Measurements from ENCODE around the gene BRIP1.

The BRIP1 gene

DNA sequence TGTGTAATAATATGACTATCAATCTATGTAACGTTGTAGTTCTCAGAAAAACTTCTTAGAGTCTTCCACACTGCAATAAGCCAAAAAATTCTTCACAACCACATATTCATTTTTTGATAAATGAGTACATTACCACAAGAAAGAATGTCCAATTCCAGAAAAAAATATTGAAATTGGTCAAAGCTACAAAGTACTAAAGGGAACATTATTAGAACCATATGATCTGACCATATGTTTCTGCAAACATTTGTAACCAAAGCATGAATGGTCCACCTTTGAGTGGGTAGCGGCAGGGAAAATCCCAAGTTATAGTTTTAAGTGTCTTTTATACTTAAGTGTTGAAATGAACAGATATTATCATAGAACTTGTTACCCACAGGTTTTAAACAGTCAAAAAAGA is 200.6 kb downstream of the BRIP1 start:
- no peak for DNase-seq (ENCODE audit: low spot score)

DNA sequence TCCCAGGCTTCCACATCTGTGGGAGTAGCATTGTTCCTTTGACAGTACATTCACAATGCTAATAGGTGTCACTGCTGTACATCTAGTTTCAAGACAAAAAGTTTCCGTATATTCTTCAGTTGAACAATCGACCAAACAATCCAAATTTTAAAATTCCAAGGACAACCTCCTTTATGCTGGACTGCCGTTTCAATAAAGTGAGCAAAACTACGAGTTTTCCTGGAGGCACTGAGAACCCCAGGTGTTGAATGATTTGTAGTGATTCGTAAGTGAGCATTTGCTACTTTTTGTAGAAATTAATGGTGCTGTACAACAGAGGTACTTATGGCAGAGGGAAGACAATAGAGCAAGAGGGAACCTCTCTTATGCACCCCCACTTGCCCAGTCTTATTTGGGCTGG is 201.1 kb downstream of the BRIP1 start:
- no peak for DNase-seq (ENCODE audit: low spot score)

DNA sequence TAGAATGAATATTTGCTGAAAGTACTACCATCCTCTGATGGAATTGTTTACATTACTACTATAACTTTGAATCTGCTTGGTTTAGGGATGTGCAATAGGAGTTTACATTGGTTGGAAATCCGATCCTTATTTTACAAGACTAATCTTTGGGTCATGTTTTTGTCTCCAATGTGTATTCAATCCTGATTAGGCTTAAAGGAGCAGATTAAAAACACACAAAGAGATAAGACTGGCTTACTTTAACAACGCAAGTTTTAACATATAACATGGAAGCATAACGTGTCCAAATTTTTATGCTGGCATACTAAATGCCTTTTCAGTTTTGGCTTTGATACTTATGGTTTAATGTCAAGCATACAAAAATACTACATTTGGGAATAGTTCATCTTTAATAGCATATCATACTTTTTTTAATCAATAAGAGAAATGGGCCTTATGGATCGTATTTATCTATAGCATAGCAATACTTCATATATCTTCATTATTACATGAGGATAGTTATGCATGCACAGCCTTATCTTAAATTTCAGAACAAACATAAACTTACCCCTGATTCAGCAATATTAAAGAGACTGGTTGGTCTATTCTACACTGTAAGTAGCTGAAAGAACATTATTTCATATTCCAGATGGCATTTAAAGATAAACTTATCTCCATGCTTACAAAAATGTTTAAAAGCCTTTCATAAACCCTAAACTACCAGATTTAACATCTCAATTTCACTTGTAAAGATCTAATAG is 202.4 kb downstream of the BRIP1 start:
- DNase-seq (ENCODE audit: low spot score): no peak

DNA sequence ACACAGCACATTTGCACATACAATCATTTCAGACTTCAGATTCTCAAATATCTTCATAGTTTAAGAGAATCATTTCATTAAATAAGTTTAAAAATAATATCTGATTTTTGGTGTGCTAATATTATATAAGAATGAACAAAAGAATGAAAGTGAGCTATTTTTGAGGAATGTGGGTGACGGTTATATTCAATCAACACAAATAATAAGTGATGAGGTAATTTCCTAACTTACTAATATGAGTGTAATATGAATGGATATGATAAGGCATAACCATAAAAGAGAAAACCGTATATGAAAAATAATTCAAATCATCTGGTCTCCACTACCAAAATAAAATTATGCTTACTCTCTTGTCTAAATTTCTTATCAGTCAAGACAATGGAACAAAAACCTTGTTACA is 203.9 kb downstream of the BRIP1 start:
- DNase-seq (ENCODE audit: low spot score): no peak

DNA sequence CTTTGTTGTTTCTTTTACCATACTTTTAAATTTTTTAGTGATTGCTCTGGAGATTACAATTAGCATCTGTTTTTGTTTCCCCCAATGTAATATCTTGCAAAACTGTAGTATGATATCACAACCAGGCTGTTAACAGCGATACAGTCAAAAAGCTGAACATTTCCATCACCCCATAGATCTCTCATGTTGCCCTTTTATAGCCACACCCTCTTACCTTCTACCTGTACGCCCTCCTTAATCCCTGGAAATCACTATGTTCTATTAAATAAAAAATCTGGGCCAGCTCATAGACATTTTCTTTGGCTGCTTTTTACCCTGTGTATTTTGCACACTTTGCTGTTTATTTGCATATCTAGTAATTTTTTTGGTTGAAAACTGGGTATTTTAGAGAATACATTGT is 205.1 kb downstream of the BRIP1 start:
- DNase-seq (ENCODE audit: low spot score): no peak

DNA sequence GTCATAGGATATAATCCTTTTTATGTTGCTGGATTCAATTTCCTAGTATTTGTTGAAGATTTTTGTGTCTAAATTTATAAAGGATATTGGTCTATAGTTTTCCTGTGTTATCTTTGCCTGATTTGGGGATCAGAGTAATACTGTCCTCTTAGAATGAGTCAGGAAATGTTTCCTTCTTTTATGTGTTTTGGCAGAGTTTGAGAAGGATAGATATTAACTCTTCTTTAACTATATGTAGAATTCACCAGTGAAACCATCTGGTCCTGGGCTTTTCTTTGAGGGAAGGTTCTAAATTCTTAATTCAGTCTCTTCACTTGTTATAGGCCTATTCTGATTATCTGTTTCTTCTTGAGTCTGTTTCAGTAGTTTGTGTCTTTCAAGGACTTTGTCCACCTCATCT is 206.0 kb downstream of the BRIP1 start:
- no peak for DNase-seq (ENCODE audit: low spot score)

DNA sequence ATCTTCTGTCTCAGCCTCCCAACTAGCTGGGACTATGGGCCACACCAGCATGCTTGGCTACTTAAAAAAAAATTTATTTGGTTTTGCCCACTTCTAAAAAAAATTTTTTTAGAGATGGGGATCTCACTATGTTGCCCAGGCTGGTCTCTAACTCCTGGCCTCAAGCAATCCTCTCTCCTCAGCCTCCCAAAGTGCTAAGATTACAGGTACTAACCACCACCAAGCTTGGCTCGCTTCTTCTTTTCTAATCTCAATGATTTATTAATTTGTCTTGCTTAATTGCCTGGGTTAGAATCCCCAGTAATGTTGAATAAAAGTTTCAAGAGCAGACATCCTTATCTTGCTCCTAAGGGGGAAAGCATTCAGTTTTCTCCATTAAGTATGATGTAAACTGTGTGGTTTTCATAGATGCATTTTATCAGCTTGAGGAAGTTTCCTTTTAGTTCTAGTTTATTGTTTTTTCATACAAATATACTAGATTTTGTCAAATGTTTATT is 206.6 kb downstream of the BRIP1 start:
- DNase-seq (ENCODE audit: low spot score): no peak

DNA sequence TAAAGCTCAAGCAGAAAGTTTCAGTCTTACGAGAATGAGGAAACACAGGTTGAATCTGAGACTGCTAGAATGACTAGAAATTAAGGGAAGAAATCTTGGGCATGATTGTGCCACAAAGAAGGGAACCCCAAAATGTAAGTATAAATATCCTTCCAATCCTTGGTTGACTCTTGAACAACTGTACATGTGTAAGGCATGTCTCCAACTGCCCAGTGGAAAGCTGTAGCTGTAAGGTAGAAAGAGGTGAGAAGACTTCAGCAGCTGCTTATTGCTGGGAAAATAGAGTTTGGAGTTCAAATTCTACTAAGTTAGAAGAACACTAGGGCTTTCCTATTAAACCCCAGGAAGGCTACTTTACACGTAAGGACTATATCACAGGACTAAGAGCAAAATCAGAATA is 212.6 kb downstream of the BRIP1 start:
- no peak for DNase-seq (ENCODE audit: low spot score)

DNA sequence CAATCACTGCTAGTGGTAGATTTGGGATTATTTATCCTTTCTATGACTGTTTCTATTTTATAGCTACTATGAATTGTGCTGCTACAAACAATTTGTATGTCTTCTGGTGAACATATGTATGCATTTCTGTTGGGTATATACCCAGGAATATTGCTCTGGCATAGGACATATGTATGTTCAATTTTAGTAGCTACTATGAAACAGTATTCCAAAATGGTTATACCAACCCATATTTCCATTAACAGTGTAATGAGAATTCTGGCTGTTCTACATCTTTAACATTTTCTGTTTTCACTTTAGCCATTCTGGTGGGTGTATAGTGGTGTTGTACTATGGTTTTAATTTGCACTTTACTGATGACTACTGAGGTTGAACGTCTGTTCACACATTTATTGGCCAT is 214.7 kb downstream of the BRIP1 start:
- DNase-seq (ENCODE audit: low spot score): no peak

DNA sequence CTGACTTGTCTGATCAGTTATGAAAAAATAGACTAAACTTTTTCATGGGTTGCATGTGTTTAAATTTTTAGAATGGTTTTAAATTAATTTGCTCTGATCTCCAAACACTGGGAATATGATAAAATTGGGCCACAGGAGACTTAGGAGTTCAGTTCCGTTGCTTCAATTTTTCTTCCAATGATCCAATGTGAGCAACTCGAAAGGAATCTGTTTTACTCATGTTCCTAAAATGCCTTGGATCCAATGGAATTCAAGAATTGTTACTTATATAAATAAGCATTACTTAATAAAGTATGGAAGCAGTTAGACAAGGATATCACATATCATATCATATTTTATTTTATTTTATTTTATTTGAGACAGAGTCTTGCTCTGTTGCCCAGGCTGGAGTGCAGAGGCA is 216.3 kb downstream of the BRIP1 start:
- no peak for DNase-seq (ENCODE audit: low spot score)

DNA sequence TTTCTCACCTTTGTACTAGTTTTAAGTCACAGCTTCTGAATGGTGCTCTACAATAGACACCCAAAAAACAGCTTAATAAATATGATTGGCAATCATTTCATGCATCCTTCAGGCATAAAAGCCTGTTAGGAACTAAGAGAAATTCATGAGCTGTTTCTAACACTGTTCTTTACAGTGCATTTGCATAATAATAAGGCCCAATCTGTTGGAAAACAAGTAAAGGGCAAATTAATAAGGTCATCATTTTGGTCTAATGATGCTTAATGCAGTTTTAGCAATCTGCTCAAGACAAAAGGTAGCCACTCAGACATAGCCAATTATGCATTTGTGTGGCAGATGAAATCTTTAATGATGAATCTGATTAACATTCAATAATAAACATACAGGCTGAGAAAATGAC is 216.8 kb downstream of the BRIP1 start:
- DNase-seq (ENCODE audit: low spot score): no peak

DNA sequence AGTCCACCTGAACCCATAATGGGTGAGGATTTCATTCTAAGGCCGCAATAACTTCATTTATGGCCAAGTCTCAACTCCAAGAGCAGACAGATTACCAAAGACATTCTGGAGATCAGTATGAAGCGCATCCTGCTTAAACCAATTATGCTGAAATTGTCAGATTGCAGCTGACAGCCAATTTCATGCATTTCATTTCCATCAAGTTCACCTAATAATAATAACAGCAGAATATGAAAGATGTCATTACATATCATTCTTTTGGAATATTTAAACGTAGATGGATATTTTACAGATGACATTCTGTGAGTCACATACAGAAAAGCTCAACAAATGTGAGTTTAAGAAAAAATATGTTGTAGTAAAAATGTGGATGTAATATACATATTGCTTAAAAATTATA is 217.4 kb downstream of the BRIP1 start:
- DNase-seq (ENCODE audit: low spot score): no peak

DNA sequence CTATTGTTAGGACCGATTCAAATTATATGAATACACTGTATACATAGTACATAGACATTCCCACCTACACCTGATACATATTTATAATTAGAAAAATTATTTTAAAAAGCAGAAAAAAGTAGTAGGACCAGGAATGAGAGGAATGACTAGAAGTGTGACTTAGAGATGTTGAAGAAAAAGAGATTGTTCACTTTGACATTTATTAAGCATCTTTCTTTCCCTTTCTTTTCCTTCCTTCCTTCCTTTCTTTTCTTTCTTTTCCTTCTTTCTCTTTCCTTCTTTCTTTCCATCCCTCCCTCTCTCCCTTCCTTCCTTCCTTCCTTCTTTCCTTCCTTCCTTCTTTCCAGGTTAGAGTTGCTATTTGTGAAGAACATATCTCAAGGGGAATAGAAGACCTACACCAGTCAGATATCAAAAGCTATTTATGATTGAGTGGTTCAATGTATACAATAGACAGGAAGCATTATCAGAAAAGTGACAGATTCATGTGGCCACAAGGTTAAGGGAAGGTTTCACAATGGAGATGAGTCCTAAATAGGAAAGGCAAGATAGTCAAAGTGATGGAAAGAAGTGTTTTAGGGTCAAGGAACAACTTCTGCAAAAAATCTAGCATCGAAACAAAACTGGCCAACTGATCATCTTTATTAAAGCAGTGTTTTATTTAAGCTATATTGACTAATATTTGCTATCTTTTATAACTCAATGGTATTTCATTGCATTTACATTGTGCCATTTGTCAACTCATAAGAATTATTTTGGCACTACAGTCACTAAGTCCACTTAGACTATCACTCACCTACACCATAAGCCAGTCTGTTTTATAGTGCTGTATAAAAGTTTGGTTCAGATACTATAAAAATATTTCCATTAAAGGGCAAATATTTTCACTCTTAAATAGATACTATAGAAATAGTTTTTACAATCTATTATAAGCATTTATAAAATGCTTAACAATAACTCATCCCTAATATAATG is 218.2 kb downstream of the BRIP1 start:
- DNase-seq (ENCODE audit: low spot score): no peak

DNA sequence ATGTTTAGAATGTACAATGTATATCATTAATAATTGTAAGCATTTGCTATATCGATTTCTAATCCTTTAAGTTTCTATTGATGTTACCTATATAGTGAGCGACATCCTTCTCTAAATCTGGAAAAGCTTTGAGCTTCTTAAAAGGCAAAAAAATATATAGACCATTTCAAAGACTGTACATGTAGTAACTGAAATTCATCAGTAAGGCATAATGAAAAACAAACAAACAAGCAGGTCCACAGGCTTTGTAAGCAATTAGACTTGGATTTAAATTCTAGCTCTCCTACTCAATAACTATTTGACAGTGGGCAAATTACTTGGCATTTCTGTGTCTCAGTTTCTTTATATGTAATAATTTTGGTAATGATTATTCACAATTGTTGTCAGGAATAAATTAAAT is 220.6 kb downstream of the BRIP1 start:
- no peak for DNase-seq (ENCODE audit: low spot score)

DNA sequence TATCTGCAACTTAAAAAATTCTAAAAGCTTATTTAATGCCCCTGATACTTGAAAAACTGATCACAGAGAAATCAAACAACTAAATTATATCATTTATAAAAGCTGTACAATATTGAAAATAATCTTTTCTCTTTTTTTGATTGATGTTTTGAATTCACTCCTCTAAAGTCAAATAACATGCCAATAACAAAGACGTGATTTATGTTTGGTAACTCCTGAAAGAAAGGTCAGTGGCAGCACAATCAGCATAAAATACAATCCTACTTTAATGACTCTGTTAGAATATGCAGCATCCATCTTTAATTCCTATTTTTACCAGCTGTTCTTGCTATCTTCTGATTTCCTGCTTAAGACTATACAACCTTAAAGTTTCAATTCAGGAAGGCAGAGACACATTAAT is 221.6 kb downstream of the BRIP1 start:
- no peak for DNase-seq (ENCODE audit: low spot score)

DNA sequence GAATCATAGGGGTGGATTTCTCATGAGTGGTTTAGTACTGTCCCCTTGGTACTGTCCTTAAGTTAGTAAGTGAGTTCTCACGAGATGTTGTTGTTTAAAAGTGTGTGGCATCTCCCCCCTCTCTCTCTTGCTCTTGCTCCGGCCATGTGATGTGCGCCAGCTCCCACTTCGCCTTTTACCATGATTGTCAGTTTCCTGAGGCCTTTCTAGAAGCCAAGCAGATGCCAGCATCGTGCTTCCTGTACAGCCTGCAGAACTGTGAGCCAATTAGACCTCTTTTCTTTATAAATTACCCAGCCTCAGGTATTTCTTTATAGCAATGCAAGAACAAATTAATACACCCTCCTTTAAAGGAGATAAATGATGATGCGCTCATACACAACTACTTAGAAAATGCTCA is 222.2 kb downstream of the BRIP1 start:
- DNase-seq (ENCODE audit: low spot score): no peak

DNA sequence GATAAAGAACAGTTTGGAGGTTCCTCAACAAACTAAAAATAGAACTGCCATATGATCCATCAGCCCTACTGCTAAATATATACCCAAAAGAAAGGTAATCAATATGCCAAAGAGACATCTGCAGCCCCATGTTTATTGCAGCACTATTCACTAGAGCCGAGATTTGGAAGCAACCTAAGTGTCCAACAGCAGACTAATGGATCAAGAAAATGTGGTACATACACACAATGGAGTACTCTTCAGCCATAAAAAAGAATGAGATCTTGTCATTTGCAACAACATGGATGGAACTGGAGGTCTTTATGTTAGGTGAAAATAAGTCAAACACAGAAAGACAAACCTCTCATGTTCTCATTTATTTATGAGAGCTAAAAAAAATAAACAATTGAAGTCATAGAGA is 223.5 kb downstream of the BRIP1 start:
- DNase-seq (ENCODE audit: low spot score): no peak

DNA sequence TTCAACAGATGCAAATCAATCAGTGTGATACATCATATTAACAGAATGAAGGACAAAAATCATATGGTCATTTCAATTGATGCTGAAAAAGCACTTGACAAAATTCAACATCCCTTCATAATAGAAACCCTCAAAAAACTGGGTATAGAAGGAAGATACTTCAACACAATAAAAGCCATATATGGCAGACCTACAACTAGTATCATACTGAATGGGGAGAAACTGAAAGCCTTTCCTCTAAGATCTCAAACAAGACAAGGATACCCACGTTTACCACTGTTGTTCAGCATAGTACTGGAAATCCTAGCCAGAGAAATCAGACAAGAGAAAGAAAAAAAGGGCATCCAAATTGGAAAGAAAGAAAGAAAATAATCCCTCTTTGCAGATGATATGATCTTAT is 225.2 kb downstream of the BRIP1 start:
- no peak for DNase-seq (ENCODE audit: low spot score)

DNA sequence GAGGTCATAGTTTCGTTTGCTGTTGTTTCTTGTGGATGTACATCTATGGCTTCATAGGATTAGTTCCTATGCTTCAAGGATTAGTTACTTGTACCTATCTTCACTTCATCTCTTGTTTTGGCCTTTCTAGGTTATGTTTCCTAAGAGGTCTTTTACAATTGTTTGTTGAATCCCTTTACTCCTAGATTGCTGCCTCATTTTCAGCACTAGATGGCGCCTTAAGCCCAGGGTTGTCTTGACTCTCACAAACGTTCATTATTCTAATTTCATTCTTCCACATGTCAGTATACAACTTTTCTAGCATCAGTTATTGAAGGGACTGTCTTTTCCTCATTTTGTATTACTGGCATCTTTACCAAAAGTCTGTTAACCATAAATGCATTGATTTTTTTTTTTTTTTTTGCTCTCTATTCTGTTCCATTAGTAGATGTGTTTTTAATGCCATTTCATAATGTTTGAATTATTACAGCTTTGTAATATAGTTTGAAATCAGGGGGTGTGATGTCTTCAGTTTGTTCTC is 227.4 kb downstream of the BRIP1 start:
- peak; percentile 24 for DNase-seq (ENCODE audit: low spot score)

DNA sequence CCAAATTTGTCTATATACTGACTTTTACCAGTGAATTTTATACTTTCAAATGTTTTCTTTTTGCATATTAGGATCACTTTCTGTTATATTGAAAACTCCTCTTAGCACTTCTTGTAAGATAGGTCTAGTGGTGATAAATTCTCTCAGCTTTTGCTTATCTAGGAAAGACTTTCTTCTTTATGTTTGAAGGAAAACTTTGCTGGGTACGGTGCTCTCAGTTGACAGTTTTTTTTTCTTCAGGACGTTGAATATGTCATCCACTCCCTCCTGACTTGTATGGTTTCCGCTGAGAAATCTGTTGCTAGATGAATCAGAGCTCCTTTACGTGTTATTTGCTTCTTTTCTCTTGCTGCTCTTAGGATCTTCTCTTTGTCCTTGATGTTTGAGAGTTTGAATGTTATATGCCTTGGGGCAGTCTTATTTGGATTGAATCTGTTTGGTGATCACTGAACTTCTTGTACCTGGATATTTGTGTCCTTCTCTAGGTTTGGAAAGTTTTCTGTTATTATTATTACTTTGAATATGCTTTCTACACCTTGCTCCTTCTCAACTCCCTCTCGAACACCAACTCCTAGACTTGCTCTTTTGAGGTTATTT is 228.3 kb downstream of the BRIP1 start:
- DNase-seq (ENCODE audit: low spot score): no peak

DNA sequence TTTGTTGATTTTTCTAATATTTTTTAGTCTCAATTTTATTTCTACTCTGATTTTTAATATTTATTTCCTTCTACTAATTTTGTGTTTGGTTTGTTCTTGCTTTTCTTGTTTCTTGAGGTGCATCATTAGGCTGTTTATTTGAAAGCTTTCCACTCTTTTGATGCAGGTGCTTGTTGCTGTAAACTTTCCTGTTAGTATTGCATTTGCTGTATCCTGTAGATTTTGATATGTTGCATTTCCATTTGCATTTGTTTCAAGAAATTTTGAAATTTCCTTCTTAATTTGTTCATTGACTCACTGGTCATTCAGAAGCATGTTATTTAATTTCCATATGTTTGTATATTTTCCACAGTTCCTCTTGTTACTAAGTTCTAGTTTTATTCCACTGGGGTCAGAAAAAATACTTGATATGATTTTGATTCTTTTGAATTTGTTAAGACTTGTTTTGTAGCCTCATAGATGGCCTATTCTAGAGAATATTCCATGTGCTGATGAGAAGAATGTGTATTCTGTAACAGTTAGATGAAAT is 229.3 kb downstream of the BRIP1 start:
- no peak for DNase-seq (ENCODE audit: low spot score)

DNA sequence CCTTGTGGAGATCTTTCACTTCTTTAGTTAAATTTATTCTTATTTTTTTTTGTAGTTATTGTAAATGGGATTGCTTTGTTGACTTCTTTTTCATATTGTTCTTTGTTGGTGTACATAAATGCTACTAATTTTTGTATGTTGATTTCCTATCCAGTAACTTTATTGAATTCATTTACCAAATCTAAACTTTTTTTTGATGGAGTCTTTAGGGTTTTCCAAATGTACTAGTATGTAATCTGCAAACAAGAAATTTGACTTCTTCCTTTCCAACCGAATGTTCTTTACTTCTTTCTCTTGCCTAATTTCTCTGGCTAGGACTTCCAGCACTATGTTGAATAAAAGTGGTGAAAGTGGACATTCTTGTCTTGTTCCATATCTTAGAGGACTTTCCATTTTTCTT is 230.5 kb downstream of the BRIP1 start:
- no peak for DNase-seq (ENCODE audit: low spot score)

Data from iPS-NIHi11 (cell line).